DOHH2 (cell line): Measurements from ENCODE around the gene CEP41.

Experiments
- EZH2phosphoT487 ChIP-seq: fragments of 200-600 bp; sonication (generic); IDR thresholded peaks from 2 replicates; pipeline ENCODE4 v1.6.1; 2017; ENCODE audit warnings: borderline replicate concordance, mild to moderate bottlenecking, antibody characterized with exemption, low read length, moderate library complexity, mixed read lengths
- TF ChIP-seq, protein P1 (sequence below): fragments of 200-600 bp; sonication (generic); IDR thresholded peaks from one replicate; pipeline ENCODE4 v1.5.1; 2014; ENCODE audit warnings: antibody characterized with exemption, mild to moderate bottlenecking, low read depth, low read length; ENCODE audit not compliant: poor library complexity, severe bottlenecking

DNA sequence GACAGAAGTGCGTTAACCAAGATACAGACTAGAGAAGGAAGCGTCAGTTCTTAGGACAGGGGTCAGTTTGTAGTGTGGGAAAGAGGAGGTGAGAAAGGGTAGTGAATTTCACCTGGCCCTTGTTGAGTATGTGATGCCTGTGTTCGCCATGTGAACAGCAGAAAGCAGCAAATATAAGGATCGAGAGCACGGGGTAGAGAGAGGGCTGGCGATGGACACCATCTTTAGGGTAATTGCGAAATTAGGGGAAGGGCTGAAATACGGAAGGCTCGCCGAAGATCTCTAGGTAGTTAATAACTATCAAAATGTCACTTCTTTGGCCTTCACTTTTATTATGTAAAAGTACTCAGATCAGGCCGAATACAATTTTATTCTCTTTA, 44.9 kb upstream of the CEP41 start:
- TF ChIP-seq, protein P1, sequence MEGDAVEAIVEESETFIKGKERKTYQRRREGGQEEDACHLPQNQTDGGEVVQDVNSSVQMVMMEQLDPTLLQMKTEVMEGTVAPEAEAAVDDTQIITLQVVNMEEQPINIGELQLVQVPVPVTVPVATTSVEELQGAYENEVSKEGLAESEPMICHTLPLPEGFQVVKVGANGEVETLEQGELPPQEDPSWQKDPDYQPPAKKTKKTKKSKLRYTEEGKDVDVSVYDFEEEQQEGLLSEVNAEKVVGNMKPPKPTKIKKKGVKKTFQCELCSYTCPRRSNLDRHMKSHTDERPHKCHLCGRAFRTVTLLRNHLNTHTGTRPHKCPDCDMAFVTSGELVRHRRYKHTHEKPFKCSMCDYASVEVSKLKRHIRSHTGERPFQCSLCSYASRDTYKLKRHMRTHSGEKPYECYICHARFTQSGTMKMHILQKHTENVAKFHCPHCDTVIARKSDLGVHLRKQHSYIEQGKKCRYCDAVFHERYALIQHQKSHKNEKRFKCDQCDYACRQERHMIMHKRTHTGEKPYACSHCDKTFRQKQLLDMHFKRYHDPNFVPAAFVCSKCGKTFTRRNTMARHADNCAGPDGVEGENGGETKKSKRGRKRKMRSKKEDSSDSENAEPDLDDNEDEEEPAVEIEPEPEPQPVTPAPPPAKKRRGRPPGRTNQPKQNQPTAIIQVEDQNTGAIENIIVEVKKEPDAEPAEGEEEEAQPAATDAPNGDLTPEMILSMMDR: no peak
- TF ChIP-seq EZH2phosphoT487: no peak
